ENCODE results near the gene PCNT.

DNA sequence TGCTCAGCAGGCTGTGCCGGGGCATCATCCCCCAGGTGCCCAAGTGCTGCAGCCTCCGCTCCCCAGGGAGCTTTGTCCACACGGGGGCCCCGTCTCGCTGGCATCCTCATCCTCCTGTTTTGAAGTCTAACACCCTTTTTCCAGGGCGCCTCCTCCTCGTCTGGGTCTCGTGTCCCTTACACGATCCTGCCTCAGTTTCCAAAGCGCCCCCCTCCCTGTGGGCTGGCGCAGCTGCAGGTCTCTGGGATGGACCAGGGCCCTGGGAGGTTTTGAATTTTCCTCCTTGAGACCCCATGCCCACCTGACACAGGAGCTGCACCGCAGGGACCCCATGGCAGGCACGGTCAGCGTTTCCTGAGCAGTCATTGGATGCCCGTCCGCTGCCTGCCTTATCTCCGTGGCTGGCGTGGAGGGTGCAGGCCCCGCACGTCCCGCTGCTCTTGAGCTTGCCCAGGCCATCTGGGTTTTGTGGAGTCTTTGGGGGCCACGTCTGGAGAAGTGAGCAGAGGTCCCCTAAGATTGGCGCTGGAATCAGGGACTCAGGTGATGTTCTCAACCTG lies 97.3 kb downstream of the PCNT start:
- TF ChIP-seq, protein P1, sequence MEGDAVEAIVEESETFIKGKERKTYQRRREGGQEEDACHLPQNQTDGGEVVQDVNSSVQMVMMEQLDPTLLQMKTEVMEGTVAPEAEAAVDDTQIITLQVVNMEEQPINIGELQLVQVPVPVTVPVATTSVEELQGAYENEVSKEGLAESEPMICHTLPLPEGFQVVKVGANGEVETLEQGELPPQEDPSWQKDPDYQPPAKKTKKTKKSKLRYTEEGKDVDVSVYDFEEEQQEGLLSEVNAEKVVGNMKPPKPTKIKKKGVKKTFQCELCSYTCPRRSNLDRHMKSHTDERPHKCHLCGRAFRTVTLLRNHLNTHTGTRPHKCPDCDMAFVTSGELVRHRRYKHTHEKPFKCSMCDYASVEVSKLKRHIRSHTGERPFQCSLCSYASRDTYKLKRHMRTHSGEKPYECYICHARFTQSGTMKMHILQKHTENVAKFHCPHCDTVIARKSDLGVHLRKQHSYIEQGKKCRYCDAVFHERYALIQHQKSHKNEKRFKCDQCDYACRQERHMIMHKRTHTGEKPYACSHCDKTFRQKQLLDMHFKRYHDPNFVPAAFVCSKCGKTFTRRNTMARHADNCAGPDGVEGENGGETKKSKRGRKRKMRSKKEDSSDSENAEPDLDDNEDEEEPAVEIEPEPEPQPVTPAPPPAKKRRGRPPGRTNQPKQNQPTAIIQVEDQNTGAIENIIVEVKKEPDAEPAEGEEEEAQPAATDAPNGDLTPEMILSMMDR (IDR thresholded peaks at IDR 0.05; ENCODE audit: poor library complexity, severe bottlenecking), result no peak
- TF ChIP-seq POLR2AphosphoS5 (IDR thresholded peaks at IDR 0.05), result no peak
- no peak for TF ChIP-seq MXI1 (conservative IDR thresholded peaks at IDR 0.05; ENCODE audit: poor library complexity, severe bottlenecking)
